ENCODE measurements around the gene DAGLB.
"Not testable (repeated sequence)": the region's sequence is repeated elsewhere in the genome, so short reads cannot be mapped to it uniquely, and the experiment has no call there.

The DAGLB gene

DNA sequence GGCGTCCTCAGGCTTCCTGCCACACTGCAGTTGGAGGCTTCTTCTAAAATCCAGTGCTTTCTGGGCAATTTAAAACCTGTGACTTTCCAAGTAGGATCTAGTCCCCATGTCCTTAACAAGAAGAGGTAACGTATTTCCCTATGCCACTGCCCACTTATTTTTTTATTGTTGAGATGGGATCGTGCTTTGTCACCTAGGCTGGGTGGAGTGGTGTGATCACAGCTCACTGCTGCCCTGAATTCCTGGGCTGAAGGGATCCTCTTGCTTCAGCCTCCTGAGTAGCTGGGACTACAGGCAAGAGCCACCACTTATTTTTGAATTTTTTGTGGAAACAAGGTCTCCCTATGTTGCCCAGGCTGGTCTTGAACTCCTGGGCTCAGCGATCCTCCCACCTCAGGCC lies 63.4 kb downstream of the DAGLB start:
- TF ChIP-seq, protein P1, sequence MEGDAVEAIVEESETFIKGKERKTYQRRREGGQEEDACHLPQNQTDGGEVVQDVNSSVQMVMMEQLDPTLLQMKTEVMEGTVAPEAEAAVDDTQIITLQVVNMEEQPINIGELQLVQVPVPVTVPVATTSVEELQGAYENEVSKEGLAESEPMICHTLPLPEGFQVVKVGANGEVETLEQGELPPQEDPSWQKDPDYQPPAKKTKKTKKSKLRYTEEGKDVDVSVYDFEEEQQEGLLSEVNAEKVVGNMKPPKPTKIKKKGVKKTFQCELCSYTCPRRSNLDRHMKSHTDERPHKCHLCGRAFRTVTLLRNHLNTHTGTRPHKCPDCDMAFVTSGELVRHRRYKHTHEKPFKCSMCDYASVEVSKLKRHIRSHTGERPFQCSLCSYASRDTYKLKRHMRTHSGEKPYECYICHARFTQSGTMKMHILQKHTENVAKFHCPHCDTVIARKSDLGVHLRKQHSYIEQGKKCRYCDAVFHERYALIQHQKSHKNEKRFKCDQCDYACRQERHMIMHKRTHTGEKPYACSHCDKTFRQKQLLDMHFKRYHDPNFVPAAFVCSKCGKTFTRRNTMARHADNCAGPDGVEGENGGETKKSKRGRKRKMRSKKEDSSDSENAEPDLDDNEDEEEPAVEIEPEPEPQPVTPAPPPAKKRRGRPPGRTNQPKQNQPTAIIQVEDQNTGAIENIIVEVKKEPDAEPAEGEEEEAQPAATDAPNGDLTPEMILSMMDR (IDR thresholded peaks at IDR 0.05; ENCODE audit: control insufficient read depth, insufficient read depth, low read depth, low read length, missing control alignments): no peak
- H3K4me3 ChIP-seq (ENCODE audit: control insufficient read depth, low read depth, low read length): no peak overlapping the region
- DNase-seq (ENCODE audit: low read depth): no peak

DNA sequence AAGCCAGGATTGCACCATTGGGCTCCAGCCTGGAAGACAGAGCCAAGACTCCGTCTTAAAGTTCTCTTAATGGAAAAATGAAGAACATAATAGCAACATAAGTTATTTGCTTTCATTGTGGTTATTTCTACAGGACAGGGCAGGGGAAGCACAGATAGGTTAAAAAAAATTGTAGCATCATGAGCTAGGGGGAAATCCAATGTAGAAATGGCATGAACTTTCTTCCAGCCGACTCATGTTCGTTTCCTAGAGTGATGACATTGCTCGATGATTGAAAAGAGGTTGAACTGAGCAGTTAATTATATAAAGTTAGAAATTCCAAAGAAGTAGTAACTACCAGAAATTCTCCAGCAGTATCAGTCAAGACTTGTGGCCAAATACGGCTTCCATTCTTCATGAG lies 64.9 kb downstream of the DAGLB start:
- H3K4me3 ChIP-seq (ENCODE audit: control insufficient read depth, low read depth, low read length): no peak overlapping the region
- TF ChIP-seq, protein P1 (IDR thresholded peaks at IDR 0.05; ENCODE audit: control insufficient read depth, insufficient read depth, low read depth, low read length, missing control alignments): no peak
- no peak for DNase-seq (ENCODE audit: low read depth)

DNA sequence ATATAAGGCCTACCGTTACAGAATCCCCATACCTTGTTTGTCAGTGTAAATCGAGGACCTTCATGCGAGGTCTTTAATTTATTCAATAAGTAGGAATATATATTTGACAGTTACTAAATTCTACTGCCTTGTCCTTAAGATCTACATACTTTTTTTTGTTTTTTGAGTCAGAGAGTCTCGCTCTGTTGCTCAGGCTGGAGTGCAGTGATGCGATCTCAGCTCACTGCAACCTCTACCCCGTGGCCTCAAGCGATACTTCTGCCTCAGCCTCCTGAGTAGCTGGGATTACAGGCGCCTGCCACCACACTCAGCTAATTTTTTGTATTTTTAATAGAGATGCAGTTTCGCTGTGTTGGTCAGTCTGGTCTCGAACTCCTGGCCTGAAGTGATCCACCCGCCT lies 65.9 kb downstream of the DAGLB start:
- H3K4me3 ChIP-seq (ENCODE audit: control insufficient read depth, low read depth, low read length); DNase-seq (ENCODE audit: low read depth): not testable (repeated sequence)

DNA sequence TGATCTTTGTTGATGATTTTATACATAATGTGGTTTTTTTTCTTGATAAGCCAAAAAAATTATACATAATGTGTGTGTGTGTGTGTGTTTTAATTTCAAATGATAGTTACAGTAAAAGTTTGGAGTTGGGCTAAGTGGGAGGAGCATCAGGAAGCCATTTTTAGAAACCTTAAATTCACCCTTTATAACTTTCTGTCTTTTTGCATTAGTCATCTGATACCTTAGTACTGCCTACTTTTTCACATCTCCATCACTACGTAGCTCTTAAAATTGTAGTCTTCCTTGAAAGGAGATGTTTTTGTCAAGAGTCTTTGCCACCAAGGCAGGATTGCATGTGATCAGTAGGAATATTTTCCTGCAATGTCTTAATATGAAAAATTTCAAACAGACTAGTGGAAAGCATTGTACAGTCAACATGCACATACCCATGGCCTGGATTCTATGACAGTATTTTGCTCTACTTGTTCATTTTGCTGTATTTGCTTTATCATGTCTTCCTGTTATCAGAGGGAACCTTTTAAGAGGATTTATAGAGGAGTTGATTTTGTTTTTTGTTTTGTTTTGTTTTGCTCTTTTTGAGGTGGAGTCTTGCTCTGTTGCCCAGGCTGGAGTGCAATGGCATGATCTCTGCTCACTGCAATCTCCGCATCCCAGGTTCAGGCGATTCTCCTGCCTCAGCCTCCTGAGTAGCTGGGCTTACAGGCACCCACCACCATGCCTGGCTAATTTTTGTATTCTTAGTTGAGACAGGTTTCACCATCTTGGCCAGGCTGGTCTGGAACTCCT lies 67.3 kb downstream of the DAGLB start:
- H3K4me3 ChIP-seq (ENCODE audit: control insufficient read depth, low read depth, low read length): no peak overlapping the region
- no peak for DNase-seq (ENCODE audit: low read depth)
- TF ChIP-seq, protein P1 (IDR thresholded peaks at IDR 0.05; ENCODE audit: control insufficient read depth, insufficient read depth, low read depth, low read length, missing control alignments): no peak

DNA sequence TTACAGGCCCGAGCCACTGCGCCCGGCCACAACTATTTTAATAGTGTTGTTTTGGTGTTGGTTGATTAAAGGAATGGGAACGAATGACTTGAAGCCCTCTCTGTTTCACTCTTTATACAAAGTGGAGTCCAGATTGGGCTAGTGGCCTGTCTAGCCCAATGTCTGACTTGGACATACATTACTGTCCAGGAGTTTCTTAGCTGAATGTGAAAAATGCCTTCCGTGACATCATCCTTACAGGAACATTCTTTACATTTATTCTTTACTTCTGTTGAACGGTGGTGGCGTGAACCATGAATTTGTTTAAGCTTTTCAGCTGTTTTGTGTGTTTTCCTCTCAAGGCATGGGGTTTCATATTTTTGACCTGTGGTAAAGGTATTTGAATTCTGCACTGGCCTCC lies 67.9 kb downstream of the DAGLB start:
- DNase-seq (ENCODE audit: low read depth): no peak
- H3K4me3 ChIP-seq (ENCODE audit: control insufficient read depth, low read depth, low read length): no peak overlapping the region

DNA sequence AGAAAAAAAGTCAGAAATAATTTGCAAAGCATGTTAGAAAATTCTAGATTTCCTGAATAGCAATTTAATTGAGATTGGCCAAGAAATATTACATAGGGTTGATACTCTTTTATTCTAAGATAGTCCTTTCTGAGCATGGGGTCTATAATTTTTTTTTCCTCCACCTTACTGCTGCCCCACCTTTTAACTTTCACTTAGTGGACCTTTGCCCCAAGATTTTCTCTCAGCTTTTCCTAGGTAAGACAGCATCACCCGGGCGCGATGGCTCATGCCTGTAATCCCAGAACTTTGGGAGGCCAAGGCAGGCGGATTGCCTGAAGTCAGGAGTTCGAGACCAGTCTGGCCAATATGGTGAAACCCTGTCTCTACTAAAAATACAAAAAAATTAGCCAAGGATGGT lies 69.2 kb downstream of the DAGLB start:
- H3K4me3 ChIP-seq (ENCODE audit: control insufficient read depth, low read depth, low read length); DNase-seq (ENCODE audit: low read depth): not testable (repeated sequence)

More for the DNA sequence above, 67.9 kb downstream of the DAGLB start:
- TF ChIP-seq, protein P1 (IDR thresholded peaks at IDR 0.05; ENCODE audit: control insufficient read depth, insufficient read depth, low read depth, low read length, missing control alignments): no peak

DNA sequence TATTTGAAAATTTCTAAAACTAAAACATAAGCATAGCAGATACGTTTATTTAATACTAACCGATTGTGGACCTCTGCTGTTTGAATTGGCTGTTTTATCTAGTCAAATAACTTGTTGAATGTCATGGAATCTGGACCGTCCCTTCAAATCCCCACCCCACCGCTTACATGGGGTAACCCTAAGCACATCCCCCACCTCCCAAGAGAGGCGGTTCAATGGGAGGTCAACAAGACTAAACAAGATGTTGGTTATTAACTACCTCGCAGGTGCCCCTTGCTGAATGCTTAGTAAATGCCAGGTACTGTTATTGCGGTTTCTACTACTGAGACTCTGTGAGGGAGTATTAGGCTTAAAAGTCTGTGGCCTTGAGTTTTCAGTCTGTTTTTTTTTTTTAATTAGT lies 70.9 kb downstream of the DAGLB start:
- TF ChIP-seq, protein P1 (IDR thresholded peaks at IDR 0.05; ENCODE audit: control insufficient read depth, insufficient read depth, low read depth, low read length, missing control alignments): no peak
- DNase-seq (ENCODE audit: low read depth): no peak
- H3K4me3 ChIP-seq (ENCODE audit: control insufficient read depth, low read depth, low read length): no peak overlapping the region

Data from AG09309 (cell line).